ENCODE results near the gene MFAP2. TPM values are rescaled to one million over a fixed set of nuclear protein-coding genes. Genes with fewer than 3 reads are reported as not detected.

The MFAP2 gene
- total RNA-seq, 1 donor from 2014 or later = not detected

- intact Hi-C loops (cut with micrococcal nuclease) = no loop called here
- no peaks in the 10 kb centered on the region for H3K4me1 Mint-ChIP-seq (ENCODE audit: low read depth)
- no peaks in the 10 kb centered on the region for H3K9me3 Mint-ChIP-seq
- H3K36me3 Mint-ChIP-seq (ENCODE audit: low read depth) = peaks cover 22% of the 10 kb centered on the region
- no peak overlapping the region for H3K27ac Mint-ChIP-seq
- no peak for DNase-seq (ENCODE audit: low spot score)
- no peaks in the 10 kb centered on the region for H3K27me3 Mint-ChIP-seq (ENCODE audit: low read depth)
- no peak overlapping the region for H3K4me3 Mint-ChIP-seq (ENCODE audit: low read depth)
These were observed 22.1 kb upstream of the MFAP2 start for GRCh38 chr1:17002524-17002902.

GRCh38 chr1:17001760-17002523, 21.5 kb upstream of the MFAP2 start:
- H3K27me3 Mint-ChIP-seq (ENCODE audit: low read depth) = no peaks in the 10 kb centered on the region
- DNase-seq (ENCODE audit: low spot score) = no peak
- H3K4me1 Mint-ChIP-seq (ENCODE audit: low read depth) = no peaks in the 10 kb centered on the region
- H3K27ac Mint-ChIP-seq = no peak overlapping the region
- intact Hi-C loops (cut with micrococcal nuclease) = no loop called here
- peaks cover 22% of the 10 kb centered on the region for H3K36me3 Mint-ChIP-seq (ENCODE audit: low read depth)
- no peaks in the 10 kb centered on the region for H3K9me3 Mint-ChIP-seq
- H3K4me3 Mint-ChIP-seq (ENCODE audit: low read depth) = no peak overlapping the region

GRCh38 chr1:16999863-17000262, 19.4 kb upstream of the MFAP2 start:
- intact Hi-C loops (cut with micrococcal nuclease) = no loop called here
- Mint-ChIP-seq H3K27me3 (ENCODE audit: low read depth) (no peaks in the 10 kb centered on the region), H3K4me1 (ENCODE audit: low read depth) (no peaks in the 10 kb centered on the region), H3K27ac (no peak overlapping the region), H3K4me3 (ENCODE audit: low read depth) (no peak overlapping the region), H3K9me3 (no peaks in the 10 kb centered on the region), H3K36me3 (ENCODE audit: low read depth) (peaks cover 22% of the 10 kb centered on the region)
- DNase-seq (ENCODE audit: low spot score) = no peak

- no peaks in the 10 kb centered on the region for H3K4me1 Mint-ChIP-seq (ENCODE audit: low read depth)
- no peak for DNase-seq (ENCODE audit: low spot score)
- peaks cover 15% of the 10 kb centered on the region for H3K36me3 Mint-ChIP-seq (ENCODE audit: low read depth)
- no peaks in the 10 kb centered on the region for H3K9me3 Mint-ChIP-seq
- no peak overlapping the region for H3K4me3 Mint-ChIP-seq (ENCODE audit: low read depth)
- H3K27me3 Mint-ChIP-seq (ENCODE audit: low read depth) = no peaks in the 10 kb centered on the region
- no peak overlapping the region for H3K27ac Mint-ChIP-seq
- intact Hi-C loops (cut with micrococcal nuclease) = no loop called here
These were observed 18.2 kb upstream of the MFAP2 start for GRCh38 chr1:16998589-16998988.

GRCh38 chr1:16996845-16997244, 16.4 kb upstream of the MFAP2 start:
- Mint-ChIP-seq H3K27me3 (ENCODE audit: low read depth) (no peaks in the 10 kb centered on the region), H3K36me3 (ENCODE audit: low read depth) (peaks cover 13% of the 10 kb centered on the region), H3K4me3 (ENCODE audit: low read depth) (no peak overlapping the region), H3K27ac (no peak overlapping the region), H3K9me3 (no peaks in the 10 kb centered on the region), H3K4me1 (ENCODE audit: low read depth) (no peaks in the 10 kb centered on the region)
- no peak for DNase-seq (ENCODE audit: low spot score)
- intact Hi-C loops (cut with micrococcal nuclease) = no loop called here

GRCh38 chr1:16993521-16994038, 13.2 kb upstream of the MFAP2 start:
- Mint-ChIP-seq H3K4me1 (ENCODE audit: low read depth) (no peaks in the 10 kb centered on the region), H3K36me3 (ENCODE audit: low read depth) (peaks cover 2% of the 10 kb centered on the region), H3K27me3 (ENCODE audit: low read depth) (no peaks in the 10 kb centered on the region), H3K9me3 (no peaks in the 10 kb centered on the region), H3K4me3 (ENCODE audit: low read depth) (no peak overlapping the region), H3K27ac (no peak overlapping the region)
- intact Hi-C loops (cut with micrococcal nuclease) = no loop called here
- no peak for DNase-seq (ENCODE audit: low spot score)

- Mint-ChIP-seq H3K36me3 (ENCODE audit: low read depth) (no peaks in the 10 kb centered on the region), H3K27ac (no peak overlapping the region), H3K4me3 (ENCODE audit: low read depth) (no peak overlapping the region), H3K9me3 (no peaks in the 10 kb centered on the region), H3K27me3 (ENCODE audit: low read depth) (no peaks in the 10 kb centered on the region), H3K4me1 (ENCODE audit: low read depth) (no peaks in the 10 kb centered on the region)
- DNase-seq (ENCODE audit: low spot score) = no peak
- intact Hi-C loops (cut with micrococcal nuclease) = no loop called here
These were observed 12.3 kb upstream of the MFAP2 start for GRCh38 chr1:16992675-16993074.

- H3K36me3 Mint-ChIP-seq (ENCODE audit: low read depth) = no peaks in the 10 kb centered on the region
- no peaks in the 10 kb centered on the region for H3K9me3 Mint-ChIP-seq
- H3K4me1 Mint-ChIP-seq (ENCODE audit: low read depth) = no peaks in the 10 kb centered on the region
- no peak overlapping the region for H3K4me3 Mint-ChIP-seq (ENCODE audit: low read depth)
- no peak for DNase-seq (ENCODE audit: low spot score)
- H3K27ac Mint-ChIP-seq = no peak overlapping the region
- H3K27me3 Mint-ChIP-seq (ENCODE audit: low read depth) = no peaks in the 10 kb centered on the region
- intact Hi-C loops (cut with micrococcal nuclease) = no loop called here
These were observed 11.7 kb upstream of the MFAP2 start for GRCh38 chr1:16992102-16992501.

- H3K4me3 Mint-ChIP-seq (ENCODE audit: low read depth) = no peak overlapping the region
- no peak for DNase-seq (ENCODE audit: low spot score)
- H3K27me3 Mint-ChIP-seq (ENCODE audit: low read depth) = no peaks in the 10 kb centered on the region
- no peaks in the 10 kb centered on the region for H3K9me3 Mint-ChIP-seq
- no peaks in the 10 kb centered on the region for H3K36me3 Mint-ChIP-seq (ENCODE audit: low read depth)
- no peak overlapping the region for H3K27ac Mint-ChIP-seq
- H3K4me1 Mint-ChIP-seq (ENCODE audit: low read depth) = no peaks in the 10 kb centered on the region
- intact Hi-C loops (cut with micrococcal nuclease) = no loop called here
These were observed 11.2 kb upstream of the MFAP2 start for GRCh38 chr1:16991571-16991970.

GRCh38 chr1:16989676-16990391, 9.4 kb upstream of the MFAP2 start:
- Mint-ChIP-seq H3K4me1 (ENCODE audit: low read depth) (no peaks in the 10 kb centered on the region), H3K27ac (no peak overlapping the region), H3K9me3 (no peaks in the 10 kb centered on the region), H3K4me3 (ENCODE audit: low read depth) (no peak overlapping the region), H3K27me3 (ENCODE audit: low read depth) (no peaks in the 10 kb centered on the region), H3K36me3 (ENCODE audit: low read depth) (peaks cover 3% of the 10 kb centered on the region)
- DNase-seq (ENCODE audit: low spot score) = no peak
- intact Hi-C loops (cut with micrococcal nuclease) = no loop called here

GRCh38 chr1:16988210-16988609, 7.8 kb upstream of the MFAP2 start:
- intact Hi-C loops (cut with micrococcal nuclease) = no loop called here
- no peak overlapping the region for H3K4me3 Mint-ChIP-seq (ENCODE audit: low read depth)
- peaks cover 3% of the 10 kb centered on the region for H3K36me3 Mint-ChIP-seq (ENCODE audit: low read depth)
- no peaks in the 10 kb centered on the region for H3K9me3 Mint-ChIP-seq
- no peak overlapping the region for H3K27ac Mint-ChIP-seq
- no peak for DNase-seq (ENCODE audit: low spot score)
- no peaks in the 10 kb centered on the region for H3K4me1 Mint-ChIP-seq (ENCODE audit: low read depth)
- peaks cover 3% of the 10 kb centered on the region for H3K27me3 Mint-ChIP-seq (ENCODE audit: low read depth)

- no peaks in the 10 kb centered on the region for H3K9me3 Mint-ChIP-seq
- intact Hi-C loops (cut with micrococcal nuclease) = no loop called here
- H3K4me3 Mint-ChIP-seq (ENCODE audit: low read depth) = no peak overlapping the region
- peaks cover 7% of the 10 kb centered on the region for H3K27me3 Mint-ChIP-seq (ENCODE audit: low read depth)
- peaks cover 3% of the 10 kb centered on the region for H3K36me3 Mint-ChIP-seq (ENCODE audit: low read depth)
- no peak for DNase-seq (ENCODE audit: low spot score)
- H3K4me1 Mint-ChIP-seq (ENCODE audit: low read depth) = no peaks in the 10 kb centered on the region
- no peak overlapping the region for H3K27ac Mint-ChIP-seq
These were observed 6.5 kb upstream of the MFAP2 start for GRCh38 chr1:16986962-16987361.

- Mint-ChIP-seq H3K4me3 (ENCODE audit: low read depth) (no peak overlapping the region), H3K27ac (no peak overlapping the region), H3K9me3 (no peaks in the 10 kb centered on the region), H3K36me3 (ENCODE audit: low read depth) (peaks cover 3% of the 10 kb centered on the region), H3K4me1 (ENCODE audit: low read depth) (no peaks in the 10 kb centered on the region), H3K27me3 (ENCODE audit: low read depth) (peaks cover 9% of the 10 kb centered on the region)
- intact Hi-C loops (cut with micrococcal nuclease) = no loop called here
- DNase-seq (ENCODE audit: low spot score) = no peak
These were observed 6.1 kb upstream of the MFAP2 start for GRCh38 chr1:16986560-16986959.

Measured in activated T-helper 2 cell treated with anti-CD3 and anti-CD28 coated beads, Interferon-gamma antibody, Interleukin-2, Interleukin-4, amounts not matched to agents 10 μg/mL and 5 μg/mL and 100 μg/mL, durations not matched to agents 14 hours and 24 hours and 36 hours (primary cell).